GM20000 (cell line): ENCODE results near the gene ASB9.

ENCODE experiments used
- DNase-seq: peaks from one replicate; pipeline ENCODE4 v3.0.0; 2012; ENCODE audit warnings: low spot score
- TF ChIP-seq, protein P1 (sequence below): IDR thresholded peaks from 2 replicates; pipeline ENCODE4 v1.5.1; 2012; ENCODE audit warnings: mild to moderate bottlenecking, control low read depth; ENCODE audit errors: extremely low read depth, missing control alignments

ASB9 gene

DNA sequence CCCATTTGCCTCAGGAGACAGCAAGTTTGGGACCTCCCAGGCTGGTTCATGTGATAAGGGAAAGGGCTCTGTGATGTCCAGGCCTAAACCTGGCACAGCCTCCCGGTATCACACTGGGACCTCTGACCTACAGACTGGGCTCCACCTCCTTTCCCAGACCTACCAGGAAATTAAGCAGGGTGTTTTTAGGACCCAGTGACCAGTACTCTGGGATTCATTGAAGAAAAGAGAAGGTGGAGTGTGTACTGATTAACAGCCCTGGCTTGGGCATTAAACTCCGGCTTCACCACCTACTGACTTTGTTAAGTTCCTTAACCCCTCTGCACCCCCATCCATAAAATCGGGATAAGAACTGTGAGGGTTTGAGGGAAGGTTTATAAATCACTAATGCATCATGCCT, 28.6 kb downstream of the ASB9 start:
- TF ChIP-seq, protein P1, sequence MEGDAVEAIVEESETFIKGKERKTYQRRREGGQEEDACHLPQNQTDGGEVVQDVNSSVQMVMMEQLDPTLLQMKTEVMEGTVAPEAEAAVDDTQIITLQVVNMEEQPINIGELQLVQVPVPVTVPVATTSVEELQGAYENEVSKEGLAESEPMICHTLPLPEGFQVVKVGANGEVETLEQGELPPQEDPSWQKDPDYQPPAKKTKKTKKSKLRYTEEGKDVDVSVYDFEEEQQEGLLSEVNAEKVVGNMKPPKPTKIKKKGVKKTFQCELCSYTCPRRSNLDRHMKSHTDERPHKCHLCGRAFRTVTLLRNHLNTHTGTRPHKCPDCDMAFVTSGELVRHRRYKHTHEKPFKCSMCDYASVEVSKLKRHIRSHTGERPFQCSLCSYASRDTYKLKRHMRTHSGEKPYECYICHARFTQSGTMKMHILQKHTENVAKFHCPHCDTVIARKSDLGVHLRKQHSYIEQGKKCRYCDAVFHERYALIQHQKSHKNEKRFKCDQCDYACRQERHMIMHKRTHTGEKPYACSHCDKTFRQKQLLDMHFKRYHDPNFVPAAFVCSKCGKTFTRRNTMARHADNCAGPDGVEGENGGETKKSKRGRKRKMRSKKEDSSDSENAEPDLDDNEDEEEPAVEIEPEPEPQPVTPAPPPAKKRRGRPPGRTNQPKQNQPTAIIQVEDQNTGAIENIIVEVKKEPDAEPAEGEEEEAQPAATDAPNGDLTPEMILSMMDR: no peak
- DNase-seq: no peak

DNA sequence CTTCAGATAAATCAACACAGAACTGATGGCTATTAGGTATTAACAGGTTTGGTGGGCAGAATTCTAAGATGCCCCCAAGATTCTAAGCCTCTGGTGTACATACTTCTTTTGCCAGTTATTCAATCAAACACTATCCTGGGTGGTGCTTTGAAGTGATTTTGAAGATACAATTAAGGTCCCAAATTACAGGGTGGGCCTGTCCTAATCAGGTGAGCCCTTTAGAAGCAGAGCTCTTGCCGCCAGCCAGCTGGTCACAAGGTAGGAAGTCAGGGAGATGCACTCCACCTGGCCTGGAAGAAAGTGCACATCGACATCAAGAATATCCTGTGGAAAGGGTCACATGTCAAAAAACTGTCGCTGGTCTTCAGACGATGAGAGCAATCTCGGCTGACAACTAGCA, 29.5 kb downstream of the ASB9 start:
- no peak for DNase-seq
- TF ChIP-seq, protein P1: no peak

DNA sequence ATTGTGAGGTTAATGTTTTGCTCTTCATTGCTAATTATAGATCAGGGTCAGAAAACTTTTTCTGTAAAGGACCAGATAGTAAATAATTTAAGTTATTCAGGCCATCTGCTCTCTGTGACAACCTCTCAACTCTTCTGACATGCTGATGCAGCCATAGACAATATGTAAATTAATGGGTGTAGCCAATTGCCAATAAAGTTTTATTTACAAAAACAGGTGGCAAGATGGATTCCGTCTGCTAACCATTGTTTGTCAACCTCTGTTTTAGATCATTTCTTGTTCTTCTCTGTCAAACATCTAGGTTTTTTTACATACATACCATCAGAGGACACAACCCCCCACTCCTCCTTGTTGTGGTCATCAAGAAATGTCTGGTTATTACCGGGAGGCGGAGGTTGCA, 33.7 kb downstream of the ASB9 start:
- DNase-seq: no peak
- TF ChIP-seq, protein P1: no peak

DNA sequence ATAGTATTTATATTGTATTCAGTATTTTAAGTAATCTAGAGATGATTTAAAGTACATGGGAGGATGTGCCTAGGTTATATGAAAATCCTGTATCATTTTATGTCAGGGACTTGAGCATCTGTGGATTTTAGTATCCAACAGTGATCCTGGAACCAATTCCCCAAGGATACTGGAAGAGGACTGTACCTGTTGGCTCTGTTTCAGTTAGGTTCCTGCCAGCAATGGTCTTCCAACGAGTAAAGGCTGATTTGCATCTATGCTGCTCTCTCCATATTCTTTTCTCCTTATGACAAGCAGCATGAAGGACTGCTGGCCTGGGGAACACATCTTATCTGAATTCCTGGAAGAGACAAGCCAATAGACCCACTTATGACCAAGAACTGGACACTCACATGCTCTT, 34.9 kb downstream of the ASB9 start:
- no peak for DNase-seq
- TF ChIP-seq, protein P1: no peak

DNA sequence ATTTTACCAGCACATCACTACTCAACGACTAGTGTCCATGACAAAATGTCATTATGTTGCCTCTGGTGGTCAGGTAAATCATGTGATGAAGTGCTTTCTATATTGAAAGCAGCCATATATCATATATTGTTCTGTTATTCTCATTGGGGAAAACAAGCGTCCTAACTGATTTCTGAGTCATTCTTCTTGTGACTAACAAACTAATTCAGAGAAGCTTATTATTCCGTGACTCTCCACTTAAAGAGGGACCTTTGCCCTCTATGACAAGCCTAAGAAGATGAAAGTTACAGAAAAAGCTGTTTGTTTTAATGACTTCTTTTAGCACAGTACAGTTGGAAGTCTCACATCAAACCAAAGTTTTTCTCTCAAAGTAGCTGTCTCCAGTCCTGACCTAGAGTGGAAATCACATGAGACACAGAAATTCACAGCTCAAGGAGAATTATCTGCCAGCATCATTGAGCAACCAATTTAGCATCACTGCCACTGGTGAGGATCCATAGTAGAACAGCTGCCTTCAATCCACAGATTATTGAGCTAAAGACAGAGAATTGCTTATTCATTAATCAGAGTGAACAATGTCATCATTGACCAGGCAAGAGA, 36.4 kb downstream of the ASB9 start:
- TF ChIP-seq, protein P1: no peak
- no peak for DNase-seq

DNA sequence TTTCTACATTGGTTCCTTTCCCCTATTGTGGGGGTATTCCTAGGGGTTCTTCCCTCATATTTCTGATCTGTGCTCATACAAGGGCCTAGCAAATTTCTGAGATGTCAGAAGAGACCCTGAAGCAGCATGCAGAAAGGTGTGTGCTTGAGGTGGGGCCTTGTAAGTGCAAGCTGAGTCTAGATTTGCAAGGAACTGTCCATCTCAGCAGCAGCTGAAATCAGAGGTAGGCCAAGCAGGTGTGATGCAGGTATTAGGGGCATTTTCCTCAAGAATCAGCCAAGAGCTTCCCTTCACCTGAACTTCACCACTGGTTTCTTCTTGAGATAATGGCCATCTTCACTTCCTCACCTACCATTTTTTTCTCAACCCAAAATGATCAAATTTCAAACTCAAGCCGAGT, 45.1 kb downstream of the ASB9 start:
- TF ChIP-seq, protein P1: no peak
- DNase-seq: no peak

DNA sequence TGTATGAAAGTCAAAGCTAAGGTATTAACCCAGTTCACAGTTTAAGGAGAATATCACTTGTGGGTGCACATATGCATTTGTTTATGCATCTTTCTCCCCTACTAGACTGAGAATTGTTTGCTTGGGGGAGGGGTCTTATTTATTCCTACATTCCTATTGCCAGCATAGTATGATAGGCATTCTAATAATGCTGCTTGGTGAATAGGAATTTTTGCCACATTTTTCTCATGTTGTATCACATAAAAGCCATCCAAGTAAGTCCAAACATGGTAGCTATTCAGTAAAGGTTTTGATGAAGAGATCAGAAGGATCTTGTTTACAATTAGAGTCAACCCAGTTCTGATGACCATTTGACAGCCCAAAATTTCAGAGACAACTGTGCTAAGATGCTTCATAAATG, 48.6 kb downstream of the ASB9 start:
- TF ChIP-seq, protein P1: no peak
- no peak for DNase-seq
